ACC112 (cell line): ENCODE measurements around the gene EXOSC3.
A peak's percentile ranks its signal among the peaks of the same experiment; 100 is the strongest.
"Not testable (repeated sequence)": the region's sequence is repeated elsewhere in the genome, so short reads cannot be mapped to it uniquely, and the experiment has no call there.

Experiments used
- H2AFZ ChIP-seq: fragments of 200-600 bp; sonication (generic); one replicate; pipeline ENCODE4 v1.6.0; 2017; ENCODE audit warnings: antibody characterized with exemption, low read length; ENCODE audit not compliant: unreplicated experiment
- H3K27ac ChIP-seq: fragments of 200-600 bp; sonication (generic); 2 replicates; pipeline ENCODE4 v1.5.1; 2014; ENCODE audit warnings: low read depth, mild to moderate bottlenecking, antibody characterized with exemption, low read length, moderate library complexity
- H3K27me3 ChIP-seq: fragments of 200-600 bp; sonication (generic); 2 replicates; pipeline ENCODE4 v1.6.1; 2014; ENCODE audit warnings: mild to moderate bottlenecking, antibody characterized with exemption, low read length, moderate library complexity, mixed read lengths; ENCODE audit not compliant: insufficient read depth
- H3K36me3 ChIP-seq: fragments of 200-600 bp; sonication (generic); 2 replicates; pipeline ENCODE4 v1.6.1; 2016; ENCODE audit warnings: mild to moderate bottlenecking, antibody characterized with exemption, low read length, moderate library complexity, mixed read lengths; ENCODE audit not compliant: insufficient read depth
- H3K4me1 ChIP-seq: fragments of 200-600 bp; sonication (generic); one replicate; pipeline ENCODE4 v1.6.1; 2016; ENCODE audit warnings: low read length, mixed read lengths; ENCODE audit not compliant: insufficient read depth, unreplicated experiment, control insufficient read depth
- H3K4me3 ChIP-seq: fragments of 200-600 bp; sonication (generic); 2 replicates; pipeline ENCODE4 v1.5.1; 2014; ENCODE audit warnings: mild to moderate bottlenecking, low read depth, low read length
- H3K79me2 ChIP-seq: fragments of 200-600 bp; sonication (generic); one replicate; pipeline ENCODE4 v1.6.0; 2016; ENCODE audit warnings: low read length; ENCODE audit not compliant: control insufficient read depth, unreplicated experiment, insufficient read depth

EXOSC3 gene

GRCh38 chr9:37784616-37785483, at the start of gene EXOSC3:
EXOSC3 (minus strand) TSS chr9:37785064; CDS start chr9:37785044, 20 bp downstream.
- Histone ChIP-seq H3K4me3 (peak within 1 kb of the TSS; percentile 89), H3K4me1 (peaks cover 29% of the 10 kb centered on the region), H3K27me3 (no peaks in the 10 kb centered on the region), H2AFZ (peak within 1 kb of the TSS; percentile 99), H3K27ac (peak within 1 kb of the TSS; percentile 54), H3K36me3 (peaks cover 30% of the 10 kb centered on the region), H3K79me2 (peaks cover 40% of the 10 kb centered on the region)

DNA sequence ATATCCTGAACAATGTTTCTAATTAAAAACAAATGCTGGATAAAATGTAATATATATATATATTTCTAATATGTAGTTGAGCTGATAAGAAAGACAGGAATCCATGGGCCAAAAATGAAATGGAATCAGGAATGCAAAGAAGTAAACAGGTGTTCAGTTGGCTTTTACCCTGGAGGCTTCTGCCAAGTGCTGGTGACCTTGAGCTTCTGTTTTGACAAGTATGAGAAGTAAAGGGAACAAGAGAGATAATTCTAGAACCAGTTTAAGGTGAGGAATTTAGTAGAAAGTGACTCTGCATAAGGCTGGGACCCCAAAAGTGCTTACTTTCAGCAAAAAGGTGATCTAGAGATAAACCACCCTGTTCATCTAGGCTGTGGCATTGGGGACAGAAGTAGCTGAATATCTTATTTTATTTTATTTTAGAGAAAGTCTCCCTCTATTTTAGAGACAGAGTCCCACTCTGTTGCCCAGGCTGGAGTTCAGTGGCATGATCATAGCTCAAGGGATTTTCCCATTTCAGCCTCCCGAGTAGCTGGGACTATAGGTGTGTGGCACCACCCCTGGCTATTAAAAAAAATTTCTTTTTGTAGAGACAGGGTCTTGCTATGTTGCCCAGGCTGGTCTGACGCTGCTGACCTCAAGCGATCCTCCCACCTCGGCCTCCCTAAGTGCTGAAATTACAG, 42.8 kb upstream of the EXOSC3 start:
- Histone ChIP-seq H3K36me3 (peaks cover 17% of the 10 kb centered on the region), H3K4me1 (no peaks in the 10 kb centered on the region), H3K79me2 (no peaks in the 10 kb centered on the region)

DNA sequence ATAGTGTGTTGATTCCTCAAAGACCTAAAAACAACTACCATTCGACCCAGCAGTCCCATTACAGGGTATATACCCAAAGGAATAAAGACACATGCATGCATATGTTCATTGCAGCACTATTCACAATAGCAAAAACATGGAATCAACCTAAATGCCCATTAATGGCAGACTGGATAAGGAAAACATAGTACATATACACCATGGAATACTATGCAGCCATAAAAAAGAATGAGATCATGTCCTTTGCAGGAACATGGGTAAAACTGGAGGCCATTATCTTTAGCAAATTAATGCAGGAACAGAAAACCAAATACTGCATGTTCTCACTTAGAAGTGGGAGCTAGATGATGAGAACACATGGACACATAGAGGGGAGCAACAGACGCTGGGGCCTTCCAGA, 40.3 kb upstream of the EXOSC3 start:
- H3K27ac ChIP-seq, H3K27me3 ChIP-seq, H2AFZ ChIP-seq, H3K4me1 ChIP-seq, H3K4me3 ChIP-seq, H3K79me2 ChIP-seq: not testable (repeated sequence)
- peaks cover 23% of the 10 kb centered on the region for H3K36me3 ChIP-seq

More for the DNA sequence above, 42.8 kb upstream of the EXOSC3 start:
- Histone ChIP-seq H3K27me3 (no peaks in the 10 kb centered on the region), H3K4me3 (no peak overlapping the region), H2AFZ (no peak overlapping the region), H3K27ac (no peak overlapping the region)

- H2AFZ ChIP-seq, result no peak overlapping the region
- H3K4me3 ChIP-seq, result no peak overlapping the region
- H3K36me3 ChIP-seq, result peaks cover 21% of the 10 kb centered on the region
- no peaks in the 10 kb centered on the region for H3K4me1 ChIP-seq
- H3K27ac ChIP-seq, result no peak overlapping the region
- H3K27me3 ChIP-seq, result no peaks in the 10 kb centered on the region
- H3K79me2 ChIP-seq, result peaks cover 5% of the 10 kb centered on the region
Observed at GRCh38 chr9:37820142-37820541, 35.3 kb upstream of the EXOSC3 start.

- Histone ChIP-seq H3K27me3 (no peaks in the 10 kb centered on the region), H2AFZ (no peak overlapping the region), H3K4me1 (no peaks in the 10 kb centered on the region), H3K79me2 (peaks cover 5% of the 10 kb centered on the region), H3K4me3 (no peak overlapping the region), H3K36me3 (peaks cover 14% of the 10 kb centered on the region; the same call in 1 of the 2 replicates), H3K27ac (no peak overlapping the region)
Observed at GRCh38 chr9:37818849-37819248, 34.0 kb upstream of the EXOSC3 start.

- peaks cover 5% of the 10 kb centered on the region; the same call in 1 of the 2 replicates for H3K36me3 ChIP-seq
- no peaks in the 10 kb centered on the region for H3K27me3 ChIP-seq
- H3K27ac ChIP-seq, result no peak overlapping the region
- no peaks in the 10 kb centered on the region for H3K4me1 ChIP-seq
- H3K4me3 ChIP-seq, result no peak overlapping the region
- H2AFZ ChIP-seq, result no peak overlapping the region
- H3K79me2 ChIP-seq, result peaks cover 31% of the 10 kb centered on the region
Observed at GRCh38 chr9:37812773-37813379, 28.0 kb upstream of the EXOSC3 start.

DNA sequence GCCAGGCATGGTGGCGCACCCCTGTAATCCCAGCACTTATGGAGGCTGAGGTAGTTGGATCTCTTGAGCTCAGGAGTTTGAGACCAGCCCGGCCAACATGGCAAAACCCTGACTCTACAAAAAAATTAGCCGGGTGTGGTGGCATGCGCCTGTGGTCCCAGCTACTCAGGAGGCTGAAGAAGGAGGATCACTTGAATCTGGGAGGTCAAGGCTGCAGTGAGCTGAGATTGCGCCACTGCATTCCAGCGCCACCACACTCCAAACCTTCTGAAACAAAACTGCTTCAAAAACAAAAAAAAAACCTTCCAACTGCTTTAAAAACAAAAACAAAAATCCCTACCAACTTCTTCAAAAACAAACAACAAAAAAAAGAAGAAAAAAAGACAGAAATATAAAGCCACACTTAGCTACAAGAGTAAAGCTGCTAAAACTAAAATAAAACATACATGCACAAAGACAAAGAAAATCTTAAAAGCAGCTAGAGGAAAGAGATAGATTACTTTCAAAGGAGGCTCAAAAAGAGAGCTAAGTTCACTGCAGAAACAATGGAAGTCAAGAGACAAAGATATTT, 27.1 kb upstream of the EXOSC3 start:
- Histone ChIP-seq H3K4me3 (no peak overlapping the region), H2AFZ (no peak overlapping the region), H3K79me2 (peaks cover 38% of the 10 kb centered on the region), H3K4me1 (no peaks in the 10 kb centered on the region), H3K27me3 (no peaks in the 10 kb centered on the region), H3K27ac (no peak overlapping the region), H3K36me3 (peaks cover 5% of the 10 kb centered on the region; the same call in 1 of the 2 replicates)

DNA sequence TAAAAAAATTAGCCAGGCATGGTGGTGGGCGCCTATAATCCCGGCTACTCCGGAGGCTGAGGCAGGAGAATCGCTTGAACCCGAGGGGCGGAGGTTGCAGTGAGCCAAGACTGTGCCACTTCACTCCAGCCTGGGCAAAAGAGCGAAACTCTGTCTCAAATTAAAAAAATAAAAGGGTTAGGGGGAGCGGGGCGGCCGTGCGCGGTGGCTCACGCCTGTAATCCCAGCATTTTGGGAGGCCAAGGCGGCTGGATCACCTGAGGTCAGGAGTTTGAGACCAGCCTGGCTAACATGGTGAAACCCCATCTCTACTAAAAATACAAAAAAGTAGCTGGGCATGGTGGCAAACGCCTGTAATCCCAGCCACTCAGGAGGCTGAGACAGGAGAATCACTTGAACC, 24.8 kb upstream of the EXOSC3 start:
- H3K27me3 ChIP-seq, result not testable (repeated sequence)
- H3K79me2 ChIP-seq, result peaks cover 49% of the 10 kb centered on the region

GRCh38 chr9:37806271-37806670, 21.4 kb upstream of the EXOSC3 start:
- Histone ChIP-seq H3K79me2 (peaks cover 70% of the 10 kb centered on the region), H2AFZ (no peak overlapping the region), H3K4me3 (no peak overlapping the region), H3K27me3 (no peaks in the 10 kb centered on the region), H3K4me1 (peaks cover 13% of the 10 kb centered on the region), H3K36me3 (no peaks in the 10 kb centered on the region; the same call in 1 of the 2 replicates), H3K27ac (no peak overlapping the region)

More for the DNA sequence above, 24.8 kb upstream of the EXOSC3 start:
- H2AFZ ChIP-seq, H3K36me3 ChIP-seq, H3K4me3 ChIP-seq, H3K4me1 ChIP-seq, H3K27ac ChIP-seq: not testable (repeated sequence)

- Histone ChIP-seq H3K4me1 (peaks cover 26% of the 10 kb centered on the region), H3K36me3 (no peaks in the 10 kb centered on the region), H3K27me3 (no peaks in the 10 kb centered on the region), H2AFZ (no peak overlapping the region), H3K79me2 (peaks cover 57% of the 10 kb centered on the region), H3K27ac (0 out of 2 replicates have a peak overlapping the region, but pooled peaks have one; percentile 65), H3K4me3 (peak overlapping the region; percentile 98)
Observed at GRCh38 chr9:37801959-37802711, 17.3 kb upstream of the EXOSC3 start.
